Measurements from ENCODE around the gene SNRNP40. TPM values are rescaled to one million over a fixed set of nuclear protein-coding genes. Genes with fewer than 3 reads are reported as not detected.

Gene SNRNP40
- total RNA-seq, 1 experiment from 2014 or later = 103 TPM

DNA sequence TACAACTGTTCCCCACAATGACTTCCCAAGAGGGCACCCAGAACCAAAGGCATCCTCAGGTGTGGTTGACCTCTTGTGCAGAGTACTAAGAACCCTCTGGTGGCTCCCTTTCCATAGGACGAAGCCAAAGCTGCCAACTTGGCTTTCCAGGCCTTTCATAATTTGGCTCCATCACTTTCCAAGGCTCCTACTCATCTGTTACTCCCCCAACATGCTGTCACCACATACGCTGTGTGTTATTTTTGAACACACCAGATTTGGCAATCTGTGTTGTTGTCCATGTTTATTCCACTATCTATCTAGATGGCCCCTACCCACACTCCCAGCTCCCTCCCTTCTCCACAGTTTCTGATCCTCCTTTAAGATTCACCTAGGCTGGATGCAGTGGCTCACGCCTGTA is 46.7 kb downstream of the SNRNP40 start:
- Mint-ChIP-seq H3K27ac (no peak overlapping the region), H3K27me3 (ENCODE audit: low read depth) (no peaks in the 10 kb centered on the region; the same call in 1 of the 2 replicates), H3K4me1 (no peaks in the 10 kb centered on the region), H3K4me3 (no peak overlapping the region), H3K36me3 (no peaks in the 10 kb centered on the region), H3K9me3 (no peaks in the 10 kb centered on the region)
- ChIA-PET CTCF (interaction anchor here (0.5 to 1.3 kb wide), 3 partner anchors 55 to 94 kb away, joined by 3 to 5 read pairs (median 3); no protein-coding TSS in a partner anchor), POLR2A (no interaction called here)
- ATAC-seq = no peak
- TF ChIP-seq, protein P1, sequence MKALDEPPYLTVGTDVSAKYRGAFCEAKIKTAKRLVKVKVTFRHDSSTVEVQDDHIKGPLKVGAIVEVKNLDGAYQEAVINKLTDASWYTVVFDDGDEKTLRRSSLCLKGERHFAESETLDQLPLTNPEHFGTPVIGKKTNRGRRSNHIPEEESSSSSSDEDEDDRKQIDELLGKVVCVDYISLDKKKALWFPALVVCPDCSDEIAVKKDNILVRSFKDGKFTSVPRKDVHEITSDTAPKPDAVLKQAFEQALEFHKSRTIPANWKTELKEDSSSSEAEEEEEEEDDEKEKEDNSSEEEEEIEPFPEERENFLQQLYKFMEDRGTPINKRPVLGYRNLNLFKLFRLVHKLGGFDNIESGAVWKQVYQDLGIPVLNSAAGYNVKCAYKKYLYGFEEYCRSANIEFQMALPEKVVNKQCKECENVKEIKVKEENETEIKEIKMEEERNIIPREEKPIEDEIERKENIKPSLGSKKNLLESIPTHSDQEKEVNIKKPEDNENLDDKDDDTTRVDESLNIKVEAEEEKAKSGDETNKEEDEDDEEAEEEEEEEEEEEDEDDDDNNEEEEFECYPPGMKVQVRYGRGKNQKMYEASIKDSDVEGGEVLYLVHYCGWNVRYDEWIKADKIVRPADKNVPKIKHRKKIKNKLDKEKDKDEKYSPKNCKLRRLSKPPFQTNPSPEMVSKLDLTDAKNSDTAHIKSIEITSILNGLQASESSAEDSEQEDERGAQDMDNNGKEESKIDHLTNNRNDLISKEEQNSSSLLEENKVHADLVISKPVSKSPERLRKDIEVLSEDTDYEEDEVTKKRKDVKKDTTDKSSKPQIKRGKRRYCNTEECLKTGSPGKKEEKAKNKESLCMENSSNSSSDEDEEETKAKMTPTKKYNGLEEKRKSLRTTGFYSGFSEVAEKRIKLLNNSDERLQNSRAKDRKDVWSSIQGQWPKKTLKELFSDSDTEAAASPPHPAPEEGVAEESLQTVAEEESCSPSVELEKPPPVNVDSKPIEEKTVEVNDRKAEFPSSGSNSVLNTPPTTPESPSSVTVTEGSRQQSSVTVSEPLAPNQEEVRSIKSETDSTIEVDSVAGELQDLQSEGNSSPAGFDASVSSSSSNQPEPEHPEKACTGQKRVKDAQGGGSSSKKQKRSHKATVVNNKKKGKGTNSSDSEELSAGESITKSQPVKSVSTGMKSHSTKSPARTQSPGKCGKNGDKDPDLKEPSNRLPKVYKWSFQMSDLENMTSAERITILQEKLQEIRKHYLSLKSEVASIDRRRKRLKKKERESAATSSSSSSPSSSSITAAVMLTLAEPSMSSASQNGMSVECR (CRISPR knock-in tag; IDR thresholded peaks at IDR 0.05; ENCODE audit: borderline replicate concordance) = no peak
- TF ChIP-seq TCF7 (CRISPR knock-in tag; IDR thresholded peaks at IDR 0.05; ENCODE audit: low read depth) = no peak
- TF ChIP-seq ZNF219 (CRISPR knock-in tag; IDR thresholded peaks at IDR 0.05; ENCODE audit: borderline replicate concordance) = no peak
- no peak for TF ChIP-seq GTF2I (CRISPR knock-in tag; conservative IDR thresholded peaks at IDR 0.05)
- TF ChIP-seq E2F5 (CRISPR knock-in tag; IDR thresholded peaks at IDR 0.05) = no peak
- no peak for TF ChIP-seq USF1 (CRISPR knock-in tag; IDR thresholded peaks at IDR 0.05)
- TF ChIP-seq ZNF425 (CRISPR knock-in tag; conservative IDR thresholded peaks at IDR 0.05) = no peak
- TF ChIP-seq, protein P2, sequence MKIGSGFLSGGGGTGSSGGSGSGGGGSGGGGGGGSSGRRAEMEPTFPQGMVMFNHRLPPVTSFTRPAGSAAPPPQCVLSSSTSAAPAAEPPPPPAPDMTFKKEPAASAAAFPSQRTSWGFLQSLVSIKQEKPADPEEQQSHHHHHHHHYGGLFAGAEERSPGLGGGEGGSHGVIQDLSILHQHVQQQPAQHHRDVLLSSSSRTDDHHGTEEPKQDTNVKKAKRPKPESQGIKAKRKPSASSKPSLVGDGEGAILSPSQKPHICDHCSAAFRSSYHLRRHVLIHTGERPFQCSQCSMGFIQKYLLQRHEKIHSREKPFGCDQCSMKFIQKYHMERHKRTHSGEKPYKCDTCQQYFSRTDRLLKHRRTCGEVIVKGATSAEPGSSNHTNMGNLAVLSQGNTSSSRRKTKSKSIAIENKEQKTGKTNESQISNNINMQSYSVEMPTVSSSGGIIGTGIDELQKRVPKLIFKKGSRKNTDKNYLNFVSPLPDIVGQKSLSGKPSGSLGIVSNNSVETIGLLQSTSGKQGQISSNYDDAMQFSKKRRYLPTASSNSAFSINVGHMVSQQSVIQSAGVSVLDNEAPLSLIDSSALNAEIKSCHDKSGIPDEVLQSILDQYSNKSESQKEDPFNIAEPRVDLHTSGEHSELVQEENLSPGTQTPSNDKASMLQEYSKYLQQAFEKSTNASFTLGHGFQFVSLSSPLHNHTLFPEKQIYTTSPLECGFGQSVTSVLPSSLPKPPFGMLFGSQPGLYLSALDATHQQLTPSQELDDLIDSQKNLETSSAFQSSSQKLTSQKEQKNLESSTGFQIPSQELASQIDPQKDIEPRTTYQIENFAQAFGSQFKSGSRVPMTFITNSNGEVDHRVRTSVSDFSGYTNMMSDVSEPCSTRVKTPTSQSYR (CRISPR knock-in tag; IDR thresholded peaks at IDR 0.05) = no peak
- no peak for TF ChIP-seq ELF4 (CRISPR knock-in tag; IDR thresholded peaks at IDR 0.05; ENCODE audit: low read depth)
- no peak for TF ChIP-seq ZNF423 (CRISPR knock-in tag; IDR thresholded peaks at IDR 0.05)
- TF ChIP-seq, protein P3, sequence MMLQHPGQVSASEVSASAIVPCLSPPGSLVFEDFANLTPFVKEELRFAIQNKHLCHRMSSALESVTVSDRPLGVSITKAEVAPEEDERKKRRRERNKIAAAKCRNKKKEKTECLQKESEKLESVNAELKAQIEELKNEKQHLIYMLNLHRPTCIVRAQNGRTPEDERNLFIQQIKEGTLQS (CRISPR knock-in tag; conservative IDR thresholded peaks at IDR 0.05) = no peak
- TF ChIP-seq CREB1 (CRISPR knock-in tag; IDR thresholded peaks at IDR 0.05) = no peak
- no peak for TF ChIP-seq CDX4 (CRISPR knock-in tag; IDR thresholded peaks at IDR 0.05; ENCODE audit: borderline replicate concordance)
- no peak for DNase-seq (ENCODE audit: low spot score)

Measured in WTC11 (cell line).